K562 (cell line): ENCODE results near the gene TMEM187. TPM values are rescaled to one million over a fixed set of nuclear protein-coding genes. Genes with fewer than 3 reads are reported as not detected.

Source experiments
- CBX3 ChIP-seq, 2 experiments: IDR thresholded peaks; 1 replicate in 1 of 2; 2 replicates in 1 of 2; pipeline ENCODE4 v1.6.1; 2012; ENCODE audit warnings: inconsistent platforms in 2 of 2, low read length in 2 of 2, borderline replicate concordance in 1 of 2, control low read depth in 1 of 2
- CGGBP1 ChIP-seq: fragments of 250-450 bp; sonication (Bioruptor Pico); IDR thresholded peaks from 2 replicates; pipeline ENCODE4 v1.9.0; 2021; ENCODE audit warnings: mild to moderate bottlenecking
- CHD2 ChIP-seq: IDR thresholded peaks from 2 replicates; pipeline ENCODE4 v1.6.1; 2011; ENCODE audit warnings: low read depth, low read length
- CREB1 ChIP-seq, 2 experiments: sonication (generic) in 1 of 2; formaldehyde crosslinking in 1 of 2; IDR thresholded peaks; 2 replicates each; pipeline versions ENCODE4 v1.6.1 to v1.8.0; 2012 to 2022; ENCODE audit warnings: inconsistent platforms in 1 of 2, mild to moderate bottlenecking in 1 of 2, missing genetic modification reagents in 1 of 2, moderate library complexity in 1 of 2
- E2F1 ChIP-seq: sonication (generic); formaldehyde crosslinking; IDR thresholded peaks from 2 replicates; pipeline ENCODE4 v1.8.1; 2023; ENCODE audit warnings: mild to moderate bottlenecking, missing genetic modification reagents, moderate library complexity
- GTF2A2 ChIP-seq: IDR thresholded peaks from 2 replicates; pipeline ENCODE4 v1.6.1; 2016; ENCODE audit warnings: mild to moderate bottlenecking, missing genetic modification characterization, missing compliant biosample characterization
- L3MBTL2 ChIP-seq: fragments of 450-650 bp; IDR thresholded peaks from 2 replicates; pipeline ENCODE4 v1.6.1; 2016; ENCODE audit warnings: mild to moderate bottlenecking, moderate library complexity
- MTA3 ChIP-seq: fragments of 450-650 bp; formaldehyde crosslinking; IDR thresholded peaks from 2 replicates; pipeline ENCODE4 v1.6.1; 2017; ENCODE audit warnings: mild to moderate bottlenecking, borderline replicate concordance
- NCOA6 ChIP-seq: fragments of 450-650 bp; IDR thresholded peaks from 2 replicates; pipeline ENCODE4 v1.6.1; 2017; ENCODE audit warnings: mild to moderate bottlenecking
- NFIX ChIP-seq: fragments of 250-450 bp; sonication (Bioruptor Pico); IDR thresholded peaks from 2 replicates; pipeline ENCODE4 v1.4.0; 2020; ENCODE audit warnings: low read depth, mild to moderate bottlenecking, moderate library complexity
- NR4A1 ChIP-seq, 2 experiments: fragments of 250-450 bp in 1 of 2; fragments of 450-650 bp in 1 of 2; sonication (Bioruptor Pico) in 1 of 2; IDR thresholded peaks; 2 replicates each; pipeline versions ENCODE4 v1.4.0 to v1.6.1; 2016 to 2020; ENCODE audit warnings: mild to moderate bottlenecking in 2 of 2, missing compliant biosample characterization in 1 of 2, missing genetic modification characterization in 1 of 2, moderate library complexity in 1 of 2
- PHB ChIP-seq: fragments of 250-450 bp; sonication (Bioruptor Pico); IDR thresholded peaks from 2 replicates; pipeline ENCODE4 v1.5.0; 2021
- PHF8 ChIP-seq: fragments of 200-600 bp; sonication (generic); IDR thresholded peaks from 2 replicates; pipeline ENCODE4 v1.6.1; 2012; ENCODE audit warnings: mixed run types, mild to moderate bottlenecking, inconsistent platforms, low read length, moderate library complexity, borderline replicate concordance
- SAFB ChIP-seq: fragments of 200-400 bp; formaldehyde crosslinking; IDR thresholded peaks from 2 replicates; pipeline ENCODE4 v1.6.1; 2017; ENCODE audit warnings: low read depth, low read length, borderline replicate concordance
- TFAP4 ChIP-seq: sonication (generic); formaldehyde crosslinking; IDR thresholded peaks from 2 replicates; pipeline ENCODE4 v1.8.0; 2022; ENCODE audit warnings: missing genetic modification reagents, mild to moderate bottlenecking, moderate library complexity, borderline replicate concordance
- ZBTB11 ChIP-seq, 3 experiments: fragments of 200-800 bp in 1 of 3; fragments of 250-450 bp in 1 of 3; fragments of 450-650 bp in 1 of 3; sonication (Bioruptor Pico) in 1 of 3; sonication (Bioruptor generic) in 1 of 3; formaldehyde crosslinking in 1 of 3; IDR thresholded peaks; 2 replicates each; pipeline versions ENCODE4 v1.6.1 to v1.8.0; 2016 to 2022; ENCODE audit warnings: mild to moderate bottlenecking in 2 of 3, missing genetic modification characterization in 2 of 3, missing compliant biosample characterization in 1 of 3, moderate library complexity in 1 of 3
- ZFX ChIP-seq: sonication (generic); formaldehyde crosslinking; IDR thresholded peaks from 2 replicates; pipeline ENCODE4 v1.8.0; 2022; ENCODE audit warnings: mild to moderate bottlenecking, missing genetic modification reagents, moderate library complexity
- ZNF121 ChIP-seq: sonication (generic); formaldehyde crosslinking; conservative IDR thresholded peaks from 2 replicates; pipeline ENCODE4 v1.8.0; 2022; ENCODE audit warnings: missing genetic modification reagents
- ZNF316 ChIP-seq: fragments of 450-650 bp; IDR thresholded peaks from 2 replicates; pipeline ENCODE4 v1.6.1; 2016
- ZNF668 ChIP-seq: fragments of 250-450 bp; sonication (Bioruptor Pico); IDR thresholded peaks from 2 replicates; pipeline ENCODE4 v1.8.0; 2022; ENCODE audit warnings: mild to moderate bottlenecking, inconsistent platforms
- polyA plus RNA-seq, 8 experiments: library from polyadenylated mRNA; depleted of rRNA in 4 of 8; stranded (reverse) in 5 of 8; unstranded in 3 of 8; fragments of >200 nt; fragmentation: Nextera tagmentation in 2 of 8; fragmentation: Illumina TruSeq in 1 of 8; extraction: Ambion mirVana in 2 of 8; extraction: Trizol in 1 of 8; gene quantifications; 2 replicates each; pipeline versions ENCODE4 v1.2.1 to v1.2.3, GENCODE V29; 2011 to 2014; ENCODE audit warnings: inconsistent platforms in 1 of 8, missing spikeins in 1 of 8
- total RNA-seq, 7 experiments: library from RNA; depleted of rRNA in 6 of 7; stranded (reverse); fragments of >200 nt in 6 of 7; fragmentation: Illumina TruSeq in 2 of 7; extraction: Trizol in 2 of 7; gene quantifications; 2 replicates each; pipeline versions ENCODE4 v1.2.1 to v1.2.3, GENCODE V29; 2011 to 2021; ENCODE audit warnings: low replicate concordance in 1 of 7

The TMEM187 gene
- total and polyA plus RNA-seq, 9 of the 15 experiments (the other 6 are each of a cell fraction or from before 2014, with no cell fraction given): 0.13 to 6.4 (median 1.6) TPM

GRCh38 chrX:153925739-153926551 lies 46.6 kb upstream of the TMEM187 start, which contains the start of gene ARHGAP4 (continued):
- TF ChIP-seq ZFX (peak; percentile 79), NFIX (CRISPR knock-in tag) (no peak), CREB1 (IDR thresholded peaks at IDR 0.05) (peak; percentile 3; the same call in 1 of the 2 replicates), CREB1 (CRISPR knock-in tag; IDR thresholded peaks at IDR 0.05) (no peak), ZNF668 (CRISPR knock-in tag) (peak; percentile 7; the same call in 1 of the 2 replicates), MTA3 (peak; percentile 38; the same call in 1 of the 2 replicates), NCOA6 (0 out of 2 replicates have a peak, but pooled peaks have one; percentile 55), PHF8 (peak; percentile 60; the same call in 1 of the 2 replicates), CGGBP1 (CRISPR knock-in tag) (peak; percentile 63; the same call in 1 of the 2 replicates), TFAP4 (CRISPR knock-in tag) (0 out of 2 replicates have a peak, but pooled peaks have one; percentile 48), E2F1 (CRISPR knock-in tag) (0 out of 2 replicates have a peak, but pooled peaks have one; percentile 26), NR4A1 (CRISPR knock-in tag; IDR thresholded peaks at IDR 0.05) (0 out of 2 replicates have a peak, but pooled peaks have one; percentile 56), NR4A1 (tag; IDR thresholded peaks at IDR 0.05) (peak; percentile 44; the same call in 1 of the 2 replicates), ZNF316 (peak; percentile 70), ZBTB11 (CRISPR knock-in tag; IDR thresholded peaks at IDR 0.05) (0 out of 6 replicates have a peak, but pooled peaks of 1 of the 3 experiments have one; percentile 18), PHB (CRISPR knock-in tag) (peak; percentile 91; the same call in 1 of the 2 replicates), ZNF121 (CRISPR knock-in tag) (no peak), L3MBTL2 (peak; percentile 96), CBX3 (IDR thresholded peaks at IDR 0.05; ENCODE audit: borderline replicate concordance in 1 of 2, low read length in 2 of 2) (peak in 1 of 2 experiments; percentile 28; a peak in 1 of 3 replicates), CHD2 (peak; percentile 57; the same call in 1 of the 2 replicates), SAFB (peak; percentile 76), GTF2A2 (no peak)
